Islet of Langerhans (tissue), 1 donor: ENCODE data around the gene LSM7.
"Not testable (repeated sequence)": the region's sequence is repeated elsewhere in the genome, so short reads cannot be mapped to it uniquely, and the experiment has no call there.

ENCODE experiments used
- FAIRE-seq: peaks from one replicate; lab custom pipeline; 2011; peaks lifted over from hg19 to GRCh38; lab: Jason Lieb, UNC

LSM7 gene

GRCh38 chr19:2296141-2296540 is 32.2 kb downstream of the LSM7 start:
- FAIRE-seq = no peak

- no peak for FAIRE-seq
These were observed 33.6 kb downstream of the LSM7 start for GRCh38 chr19:2294687-2295335.

- FAIRE-seq = no peak
These were observed 37.1 kb downstream of the LSM7 start for GRCh38 chr19:2291185-2291751.

GRCh38 chr19:2290441-2291184 is 37.8 kb downstream of the LSM7 start:
- no peak for FAIRE-seq

- FAIRE-seq = no peak
These were observed 38.5 kb downstream of the LSM7 start for GRCh38 chr19:2289714-2290435.

- FAIRE-seq = no peak
These were observed 39.3 kb downstream of the LSM7 start for GRCh38 chr19:2288818-2289713.

GRCh38 chr19:2288338-2288817 is 40.0 kb downstream of the LSM7 start:
- FAIRE-seq = no peak

- no peak for FAIRE-seq
These were observed 40.6 kb downstream of the LSM7 start for GRCh38 chr19:2287585-2288337.

GRCh38 chr19:2286402-2287140 is 41.8 kb downstream of the LSM7 start:
- FAIRE-seq = no peak

GRCh38 chr19:2283835-2284507 is 44.4 kb downstream of the LSM7 start:
- no peak for FAIRE-seq

- FAIRE-seq = no peak
These were observed 45.5 kb downstream of the LSM7 start for GRCh38 chr19:2282862-2283237.

- no peak for FAIRE-seq
These were observed 46.1 kb downstream of the LSM7 start, which contains the start of gene PEAK3 for GRCh38 chr19:2282062-2282861. PEAK3 (minus strand) TSS chr19:2282175; CDS start chr19:2280931, 1,244 bp downstream.

- FAIRE-seq = not testable (repeated sequence)
These were observed 46.9 kb downstream of the LSM7 start for GRCh38 chr19:2281265-2282061.

- FAIRE-seq = no peak
These were observed 47.6 kb downstream of the LSM7 start for GRCh38 chr19:2280633-2281264.

GRCh38 chr19:2278459-2279158 is 49.8 kb downstream of the LSM7 start:
- FAIRE-seq = no peak

- no peak for FAIRE-seq
These were observed 51.2 kb downstream of the LSM7 start for GRCh38 chr19:2277138-2277537.
